ENCODE measurements around the gene ERN2. TPM values are rescaled to one million over a fixed set of nuclear protein-coding genes. Genes with fewer than 3 reads are reported as not detected.

ERN2 gene
- total and polyA plus RNA-seq, 9 of the 15 experiments (the other 6 are each of a cell fraction or from before 2014, with no cell fraction given): 0.07 to 1.5 (median 0.51) TPM; not detected in 3

- peak; percentile 59; the same call in 1 of the 2 replicates for TF ChIP-seq RREB1 (CRISPR knock-in tag; IDR thresholded peaks at IDR 0.05)
- peak in 1 of 2 experiments; percentile 38; a peak in 1 of 4 replicates for TF ChIP-seq NONO (IDR thresholded peaks at IDR 0.05; ENCODE audit: low read depth in 2 of 2, low read length in 1 of 2)
- peak; percentile 23; the same call in 1 of the 2 replicates for TF ChIP-seq CBFA2T3 (IDR thresholded peaks at IDR 0.05)
- peak; percentile 80 for TF ChIP-seq ZFX (CRISPR knock-in tag; IDR thresholded peaks at IDR 0.05)
- no peak for TF ChIP-seq TRIM25 (IDR thresholded peaks at IDR 0.05; ENCODE audit: borderline replicate concordance)
- TF ChIP-seq L3MBTL2 (IDR thresholded peaks at IDR 0.05): peak; percentile 99
- 0 out of 2 replicates have a peak, but pooled peaks have one; percentile 32 for TF ChIP-seq KLF1 (tag; IDR thresholded peaks at IDR 0.05)
- peak; percentile 94 for TF ChIP-seq MAX (CRISPR knock-in tag; IDR thresholded peaks at IDR 0.05)
- TF ChIP-seq ZNF696 (CRISPR knock-in tag; conservative IDR thresholded peaks at IDR 0.05): no peak
- TF ChIP-seq PRDM10 (IDR thresholded peaks at IDR 0.05; ENCODE audit: partially characterized antibody): no peak
- peak; percentile 1; the same call in 1 of the 2 replicates for TF ChIP-seq ZNF316 (IDR thresholded peaks at IDR 0.05)
- TF ChIP-seq ZNF217 (CRISPR knock-in tag; IDR thresholded peaks at IDR 0.05): no peak
- peak; percentile 94 for TF ChIP-seq FIP1L1 (IDR thresholded peaks at IDR 0.05; ENCODE audit: low read depth, low read length, poor library complexity, severe bottlenecking)
- TF ChIP-seq DIDO1 (tag; IDR thresholded peaks at IDR 0.05; ENCODE audit: low read depth): peak; percentile 89; the same call in 1 of the 2 replicates
- peak; percentile 71 for TF ChIP-seq NUFIP1 (IDR thresholded peaks at IDR 0.05; ENCODE audit: partially characterized antibody)
- TF ChIP-seq RAD51 (IDR thresholded peaks at IDR 0.05; ENCODE audit: borderline replicate concordance, low read depth): peak; percentile 89
Measured at GRCh38 chr16:23640931-23641765, 71.9 kb downstream of the ERN2 start, which contains the start of the genes DCTN5 and PALB2 (continued).
